HG03432 (cell line): ENCODE measurements around the gene MAPKAPK2.
A peak's percentile ranks its signal among the peaks of the same experiment; 100 is the strongest.

Experiments
- ATAC-seq: cut with Tn5 transposase; IDR thresholded peaks from one replicate; pipeline ENCODE4 v1.9.1; 2021; ENCODE audit warnings: mild to moderate bottlenecking, moderate library complexity; ENCODE audit not compliant: unreplicated experiment

MAPKAPK2 gene

GRCh38 chr1:206660136-206660535 lies 24.6 kb upstream of the MAPKAPK2 start:
- no peak for ATAC-seq

DNA sequence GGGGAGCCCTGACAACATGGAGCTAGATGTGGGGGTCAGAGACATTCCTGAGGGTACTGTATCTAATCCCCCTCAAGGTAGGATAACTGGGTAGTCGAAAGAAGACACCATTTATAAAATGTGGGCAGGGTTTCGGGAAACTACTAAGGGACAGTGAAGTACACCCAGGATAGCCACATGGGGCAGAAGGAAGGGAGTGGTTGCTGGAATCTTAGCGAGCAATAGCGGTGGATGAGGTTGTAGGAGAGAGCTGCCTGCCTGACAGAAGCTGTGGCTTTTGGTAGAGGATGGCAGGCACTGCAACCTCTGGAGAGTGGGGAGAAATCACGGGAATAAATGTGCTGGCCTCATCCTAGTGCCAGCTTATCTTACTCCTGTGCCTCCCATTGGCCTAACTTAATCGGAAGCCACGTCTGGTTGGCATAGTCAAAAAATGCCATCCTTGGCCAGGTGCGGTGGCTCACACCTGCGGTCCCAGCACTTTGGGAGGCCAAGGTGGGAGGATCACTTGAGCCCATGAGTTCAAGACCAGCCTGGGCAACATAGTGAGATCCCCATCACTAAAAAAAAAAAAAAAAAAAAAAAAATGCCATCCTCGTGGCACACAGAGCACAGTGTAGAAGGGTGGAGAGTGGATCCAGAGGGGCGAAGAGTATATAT lies 23.4 kb upstream of the MAPKAPK2 start:
- ATAC-seq, result no peak

- no peak for ATAC-seq
Observed at GRCh38 chr1:206662396-206663092, 22.2 kb upstream of the MAPKAPK2 start.

DNA sequence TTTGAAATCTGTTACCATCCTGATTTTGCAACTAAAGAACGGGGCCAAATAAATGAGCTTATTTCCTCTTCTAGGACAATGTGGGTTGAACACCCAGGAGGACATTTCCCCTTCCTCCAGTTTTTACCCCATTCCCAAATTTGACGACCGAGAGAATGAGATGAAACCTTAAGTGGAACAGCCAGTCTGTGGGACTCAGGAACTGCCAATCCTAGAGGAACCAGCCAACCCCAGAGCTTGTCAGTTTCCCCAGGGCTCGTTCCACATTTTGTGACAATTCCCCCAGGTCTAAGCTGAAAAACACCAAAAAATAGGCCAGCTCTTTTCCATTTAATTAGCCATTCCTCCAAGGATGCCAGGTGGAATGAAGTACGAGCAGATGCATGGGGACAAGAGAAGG lies 21.3 kb upstream of the MAPKAPK2 start:
- ATAC-seq, result no peak

- ATAC-seq, result peak; percentile 70
Observed at GRCh38 chr1:206663832-206664652, 20.7 kb upstream of the MAPKAPK2 start.

- ATAC-seq, result no peak
Observed at GRCh38 chr1:206664740-206665139, 20.0 kb upstream of the MAPKAPK2 start.

- no peak for ATAC-seq
Observed at GRCh38 chr1:206666031-206666561, 18.6 kb upstream of the MAPKAPK2 start.

DNA sequence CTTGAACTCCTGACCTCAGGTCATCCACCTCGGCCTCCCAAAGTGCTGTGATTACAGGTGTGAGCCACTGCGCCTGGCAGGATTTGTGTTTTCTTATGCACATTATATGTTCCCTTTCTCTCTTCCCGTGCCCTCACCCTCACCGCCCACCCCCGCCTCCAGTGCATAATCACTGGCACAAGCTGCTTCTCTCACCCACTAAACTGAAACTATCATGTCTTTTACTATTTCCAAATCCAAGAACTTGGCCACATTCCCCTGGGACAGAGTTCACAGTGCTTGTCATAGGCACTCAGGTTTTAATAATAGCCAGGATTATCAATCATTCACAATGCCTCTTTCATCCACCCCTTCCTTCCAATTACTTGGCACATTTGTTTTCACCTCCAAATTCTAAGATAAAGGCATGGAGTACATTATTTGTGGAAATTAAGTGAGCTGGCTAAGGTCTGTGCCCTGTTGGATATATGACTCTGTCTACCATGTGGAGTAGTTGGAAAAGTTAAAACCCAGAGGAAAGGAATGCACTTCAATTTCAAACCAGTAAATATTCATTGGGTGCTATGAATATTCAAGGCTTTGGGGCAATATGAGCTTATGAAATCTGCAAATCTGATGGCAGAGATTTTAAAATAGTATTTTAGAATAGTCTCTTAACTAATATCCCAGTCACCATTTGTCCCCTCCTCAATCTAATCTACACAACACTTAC lies 17.6 kb upstream of the MAPKAPK2 start:
- no peak for ATAC-seq

GRCh38 chr1:206668351-206668750 lies 16.4 kb upstream of the MAPKAPK2 start:
- no peak for ATAC-seq

GRCh38 chr1:206668874-206669410 lies 15.8 kb upstream of the MAPKAPK2 start:
- ATAC-seq, result no peak

DNA sequence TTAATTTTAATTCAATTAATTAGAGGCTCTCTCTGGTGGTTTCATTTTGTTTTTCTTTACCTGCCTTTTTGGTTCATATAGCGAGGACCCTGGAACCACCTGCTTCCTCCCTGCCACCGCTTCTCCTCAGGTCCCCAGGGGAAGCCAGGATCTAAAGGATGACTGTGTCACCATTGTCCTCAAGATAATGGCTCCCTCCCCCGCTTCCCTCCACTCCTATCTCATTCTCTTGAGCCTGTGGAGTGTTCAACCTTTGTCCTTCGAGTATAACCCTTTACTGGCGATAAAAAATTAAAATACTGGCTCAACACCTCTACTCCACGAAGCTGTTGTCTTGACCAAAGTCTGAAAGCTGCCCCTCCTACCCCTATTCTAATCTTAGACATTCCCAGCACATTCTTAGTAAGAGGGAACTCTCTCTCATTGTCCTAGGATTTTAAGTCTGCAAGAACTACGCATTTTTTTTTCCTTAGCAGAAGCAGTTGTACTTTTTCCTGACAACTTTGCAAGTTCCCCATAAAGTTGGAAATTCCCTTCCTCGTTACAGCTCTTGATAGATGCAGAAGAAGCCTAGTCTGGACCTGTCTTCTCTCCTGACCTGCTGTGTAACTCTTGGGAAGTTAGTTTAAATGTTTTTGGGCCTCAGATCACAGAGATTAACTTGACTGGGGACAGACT lies 12.6 kb upstream of the MAPKAPK2 start:
- no peak for ATAC-seq

- no peak for ATAC-seq
Observed at GRCh38 chr1:206672844-206673758, 11.6 kb upstream of the MAPKAPK2 start.

DNA sequence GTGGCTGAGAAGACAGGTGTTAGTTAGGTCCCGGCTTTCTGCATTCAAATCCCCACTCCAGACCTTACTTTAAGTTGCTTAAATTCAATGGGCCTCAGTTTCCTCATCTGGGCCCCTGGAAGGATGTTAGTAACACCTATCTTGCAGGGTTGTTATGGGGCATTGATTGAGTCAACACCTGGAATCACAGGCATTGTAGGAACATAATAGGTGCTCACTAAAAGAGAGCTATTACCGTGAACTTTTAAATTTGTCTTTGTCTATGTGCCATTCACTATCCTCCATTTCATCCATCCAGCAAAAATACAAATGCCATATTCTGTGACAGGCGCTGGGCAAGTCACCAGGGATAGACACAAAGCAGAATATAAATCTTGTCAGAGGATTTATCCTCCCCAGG lies 10.5 kb upstream of the MAPKAPK2 start:
- ATAC-seq, result no peak

GRCh38 chr1:206674745-206675175 lies 9.9 kb upstream of the MAPKAPK2 start:
- no peak for ATAC-seq

DNA sequence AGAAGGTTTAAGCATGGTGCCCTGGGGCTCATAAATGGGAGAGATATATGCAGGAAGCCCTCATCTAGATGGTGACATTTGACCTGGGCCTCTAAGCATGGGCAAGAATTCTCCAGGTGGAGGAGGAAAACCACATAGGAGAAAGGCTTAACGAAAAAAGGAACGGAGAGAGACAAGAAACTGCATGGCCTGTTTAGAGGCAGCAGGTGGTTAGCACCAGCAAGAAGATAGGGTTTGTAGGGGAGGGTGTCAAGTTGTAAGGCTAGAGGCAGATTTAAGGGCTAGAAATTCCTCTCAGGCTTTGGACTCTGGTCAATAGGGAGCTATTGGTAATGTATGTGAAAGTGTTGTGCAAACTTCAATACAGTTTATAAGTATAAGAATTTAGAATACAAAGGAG lies 8.2 kb upstream of the MAPKAPK2 start:
- no peak for ATAC-seq

DNA sequence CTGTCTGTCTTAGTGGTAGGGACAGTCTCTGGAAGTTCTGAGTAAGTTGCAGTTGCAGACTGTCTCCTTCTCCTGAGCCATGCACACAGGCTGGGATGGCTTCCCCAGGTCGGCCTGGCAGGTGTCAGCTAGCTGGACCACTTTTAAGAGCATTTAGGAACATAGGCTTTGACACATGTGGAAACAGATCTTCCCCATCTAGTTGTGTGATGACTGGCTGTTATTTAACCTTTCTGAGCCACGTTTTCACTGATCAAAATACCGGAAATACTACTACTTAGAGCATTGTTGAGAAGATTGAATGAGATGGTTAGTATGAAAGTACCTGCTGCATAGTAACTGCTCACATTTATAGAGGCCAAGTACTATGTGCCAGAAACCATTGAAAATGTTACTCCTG lies 6.2 kb upstream of the MAPKAPK2 start:
- ATAC-seq, result peak; percentile 31

DNA sequence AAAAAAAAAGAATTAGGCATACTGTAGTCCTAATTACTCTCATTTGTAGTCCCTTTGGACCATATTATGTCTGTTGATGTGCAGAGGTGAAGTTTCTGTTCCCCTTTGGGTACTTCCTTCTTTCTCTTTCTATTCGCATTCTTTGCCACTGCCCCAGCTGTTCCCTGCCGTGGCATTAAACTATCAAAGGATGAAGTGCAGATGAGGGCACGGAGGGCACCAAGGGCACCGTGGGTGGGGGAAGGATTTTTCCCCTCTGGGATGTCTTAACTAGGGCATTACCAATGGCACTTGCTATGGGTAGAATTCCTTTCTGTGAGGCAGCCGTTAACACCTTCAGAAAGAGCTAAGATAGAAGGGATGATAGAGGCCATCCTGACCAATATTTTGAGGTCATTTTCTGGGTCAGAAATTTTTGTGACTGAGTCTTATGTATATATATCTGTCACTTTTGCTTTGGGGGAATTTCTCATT lies 4.9 kb upstream of the MAPKAPK2 start:
- peak; percentile 86 for ATAC-seq

DNA sequence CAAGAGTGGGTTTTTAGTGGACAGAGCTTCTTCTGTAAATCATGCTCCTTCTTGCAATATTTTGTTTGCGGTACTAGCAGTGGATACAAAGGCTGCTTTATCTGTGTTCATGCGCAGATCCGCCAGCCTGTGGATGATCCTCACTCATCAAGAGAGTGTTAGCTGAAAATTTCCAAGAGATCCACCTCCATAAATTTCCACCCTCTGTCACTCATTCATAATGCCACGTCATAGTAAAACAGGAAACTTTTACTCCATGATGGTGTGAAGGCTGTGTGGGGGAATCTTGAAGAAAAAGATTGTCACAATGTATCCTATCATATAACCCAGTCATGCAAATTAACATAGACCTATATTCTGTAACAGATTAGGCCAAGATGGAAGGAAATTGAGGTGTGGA lies 4.4 kb upstream of the MAPKAPK2 start:
- ATAC-seq, result no peak

- ATAC-seq, result no peak
Observed at GRCh38 chr1:206681359-206681758, 3.3 kb upstream of the MAPKAPK2 start.
